D721Med (cell line): ENCODE data around the gene ST6GAL1.

Experiments used
- DNase-seq: peaks from one replicate; pipeline ENCODE4 v3.0.0; 2011; ENCODE audit warnings: low spot score; ENCODE audit not compliant: insufficient read length
- FAIRE-seq: peaks from 2 replicates; lab custom pipeline; 2011; peaks lifted over from hg19 to GRCh38; lab: Jason Lieb, UNC
- CTCF ChIP-seq: IDR thresholded peaks from 2 replicates; pipeline ENCODE4 v1.5.1; 2012; ENCODE audit warnings: mild to moderate bottlenecking, control low read depth; ENCODE audit not compliant: insufficient read depth; ENCODE audit errors: missing control alignments

The ST6GAL1 gene

DNA sequence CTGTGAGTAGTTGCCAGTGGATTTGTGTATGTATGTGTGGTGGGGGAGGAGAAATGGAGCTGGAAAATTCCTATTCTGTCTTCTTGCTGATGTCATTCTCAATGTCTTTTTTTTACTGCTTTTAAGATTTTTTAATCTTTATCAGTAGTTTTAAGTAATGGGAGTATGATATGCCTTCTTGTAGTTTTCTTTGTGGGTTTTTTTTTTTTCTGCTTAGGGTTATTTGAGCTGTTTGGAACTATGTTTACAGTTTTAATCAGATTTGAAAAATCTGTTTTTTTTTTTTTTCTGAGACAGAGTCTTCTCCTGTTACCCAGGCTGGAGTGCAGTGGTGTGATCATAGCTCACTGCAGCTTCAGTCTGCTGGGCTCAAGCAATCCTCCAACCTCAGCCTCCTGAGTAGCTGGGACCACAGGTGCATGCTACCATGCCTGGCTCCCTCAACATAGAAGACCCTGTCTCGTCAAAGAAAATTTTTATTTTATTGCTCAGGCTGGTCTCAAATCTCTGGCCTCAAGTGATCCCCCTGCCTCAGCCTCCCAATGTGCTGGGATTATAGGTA is 171.8 kb downstream of the ST6GAL1 start:
- no peak for TF ChIP-seq CTCF
- no peak for FAIRE-seq
- no peak for DNase-seq

DNA sequence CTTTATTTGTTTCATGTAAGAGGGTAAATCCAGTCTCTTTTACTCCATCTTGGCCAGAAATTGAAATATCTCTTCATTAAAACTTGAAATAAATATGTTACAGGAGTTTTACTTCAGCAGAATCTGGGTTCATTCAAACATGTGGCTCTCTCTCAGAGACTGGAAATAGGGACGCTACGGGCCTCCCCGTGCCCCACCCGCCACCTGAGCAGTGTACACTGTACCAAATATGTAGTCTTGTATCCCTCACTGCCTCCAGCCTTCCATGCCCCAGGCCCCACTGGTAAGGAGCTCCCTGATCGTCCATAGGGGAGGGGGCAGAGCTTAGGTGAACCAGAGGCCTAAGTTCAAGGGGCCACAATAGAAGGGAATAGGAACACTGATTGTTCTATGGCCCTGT is 172.9 kb downstream of the ST6GAL1 start:
- TF ChIP-seq CTCF, result no peak
- DNase-seq, result no peak
- FAIRE-seq, result no peak

DNA sequence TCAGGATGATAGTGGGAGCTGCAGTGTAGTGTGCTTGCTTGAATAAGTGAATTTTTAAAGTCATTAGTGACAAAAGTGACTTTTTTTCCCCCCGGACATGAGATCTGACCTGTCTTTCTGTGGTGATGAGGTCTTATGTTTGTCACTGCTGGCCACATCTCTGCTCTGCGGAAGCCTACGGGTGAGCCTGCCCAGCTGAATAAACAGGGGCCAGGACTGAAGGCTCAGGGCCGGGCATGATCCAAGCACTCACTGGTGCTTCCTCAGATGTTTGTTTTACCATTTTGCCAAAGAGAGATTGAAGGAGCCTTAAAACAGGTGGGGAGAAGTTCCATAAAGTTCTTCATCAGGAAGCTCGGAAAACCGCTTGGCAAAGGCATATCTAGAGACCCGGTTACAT is 174.0 kb downstream of the ST6GAL1 start:
- TF ChIP-seq CTCF, result no peak
- DNase-seq (no peak), FAIRE-seq (no peak)

DNA sequence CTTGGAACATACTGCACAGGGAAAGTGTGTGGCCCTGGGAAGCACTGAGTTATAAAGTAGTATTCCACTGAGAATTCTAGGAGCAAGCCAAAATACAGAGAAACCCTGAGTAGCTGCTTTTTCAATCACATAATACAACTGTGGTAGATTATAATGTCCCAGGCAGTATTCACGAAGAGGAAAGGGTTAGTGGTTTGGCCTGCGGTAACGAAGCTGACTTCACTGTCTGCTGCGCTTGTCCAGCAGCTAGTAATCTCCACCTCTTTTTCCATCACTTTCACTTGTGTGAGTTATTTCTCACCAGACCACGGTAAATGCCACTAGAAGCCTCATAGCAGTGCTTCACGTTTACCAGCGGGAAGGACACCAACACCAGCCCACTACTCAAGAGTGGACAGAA is 174.6 kb downstream of the ST6GAL1 start:
- no peak for TF ChIP-seq CTCF
- DNase-seq (no peak), FAIRE-seq (no peak)

GRCh38 chr3:187105700-187106099 is 175.4 kb downstream of the ST6GAL1 start:
- TF ChIP-seq CTCF, result no peak
- DNase-seq (no peak), FAIRE-seq (no peak)

DNA sequence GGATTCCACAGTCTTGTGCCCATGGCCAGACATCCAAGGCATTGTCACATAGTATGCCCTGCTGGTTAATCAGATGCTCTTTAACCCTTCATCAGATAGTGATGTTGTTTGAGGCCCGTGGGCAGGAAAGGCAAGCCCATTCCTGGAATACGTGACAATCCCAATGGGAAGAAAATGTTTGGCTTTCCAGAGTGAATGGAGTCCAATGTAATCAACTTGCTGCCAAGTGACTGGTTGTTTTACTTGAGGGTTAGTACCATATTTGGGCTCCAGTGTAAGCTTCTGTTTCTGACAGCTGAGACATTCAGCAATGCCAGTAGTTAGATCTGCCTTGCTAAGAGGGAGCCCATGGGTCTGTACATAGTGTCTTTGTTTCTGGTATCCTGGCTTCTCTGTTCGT is 177.7 kb downstream of the ST6GAL1 start:
- FAIRE-seq (no peak), DNase-seq (no peak)
- TF ChIP-seq CTCF, result no peak

DNA sequence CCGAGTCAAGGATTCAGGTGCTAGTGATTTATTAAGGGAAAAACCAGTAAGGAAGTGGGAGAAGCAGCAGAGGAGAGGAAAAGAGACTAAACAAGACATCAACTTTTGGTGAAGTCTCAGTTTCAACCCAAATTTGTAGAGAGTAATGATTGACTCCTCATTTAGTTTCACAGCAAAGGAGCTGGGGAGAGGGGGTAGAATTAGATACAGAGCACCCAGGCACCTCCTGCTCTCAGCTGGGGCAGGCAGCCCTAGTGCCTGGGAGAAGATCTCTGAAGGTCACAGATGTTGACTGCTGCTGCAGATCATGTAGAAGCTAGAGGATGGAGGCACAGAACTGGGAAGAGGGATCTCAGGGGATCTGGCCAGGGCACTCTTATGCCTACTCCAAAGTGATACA is 179.8 kb downstream of the ST6GAL1 start:
- FAIRE-seq (no peak), DNase-seq (no peak)
- TF ChIP-seq CTCF, result no peak
